HL-60 (cell line): Measurements from ENCODE around the gene SAMD9L.

Experiments
- DNase-seq, 2 experiments: peaks; one replicate each; pipeline ENCODE4 v3.0.0-alpha.2; 2010 to 2020; ENCODE audit warnings: low read depth in 1 of 2, low spot score in 1 of 2
- H3K27ac ChIP-seq: fragments of 250-450 bp; sonication (Bioruptor Pico); replicated peaks from 2 replicates; pipeline ENCODE4 v1.5.1; 2020; ENCODE audit warnings: mild to moderate bottlenecking, moderate library complexity
- H3K27me3 ChIP-seq: fragments of 250-450 bp; sonication (Bioruptor Pico); 2 replicates; pipeline ENCODE4 v1.5.1; 2021; ENCODE audit warnings: mild to moderate bottlenecking, moderate library complexity; ENCODE audit not compliant: insufficient read depth, poor library complexity, severe bottlenecking
- H3K4me3 ChIP-seq: replicated peaks from 2 replicates; pipeline ENCODE4 v1.5.1; 2011; ENCODE audit warnings: mild to moderate bottlenecking, control low read depth, low read length; ENCODE audit not compliant: insufficient read depth
- GABPA ChIP-seq: IDR thresholded peaks from 2 replicates; pipeline ENCODE4 v1.6.1; 2012; ENCODE audit warnings: low read depth
- TF ChIP-seq, protein P1 (sequence below): IDR thresholded peaks from one replicate; pipeline ENCODE4 v1.5.1; 2011; ENCODE audit warnings: low read length, control low read depth, inconsistent platforms; ENCODE audit not compliant: insufficient read depth

The SAMD9L gene

GRCh38 chr7:93092757-93093370 is 55.3 kb downstream of the SAMD9L start:
- TF ChIP-seq GABPA, result no peak
- TF ChIP-seq, protein P1, sequence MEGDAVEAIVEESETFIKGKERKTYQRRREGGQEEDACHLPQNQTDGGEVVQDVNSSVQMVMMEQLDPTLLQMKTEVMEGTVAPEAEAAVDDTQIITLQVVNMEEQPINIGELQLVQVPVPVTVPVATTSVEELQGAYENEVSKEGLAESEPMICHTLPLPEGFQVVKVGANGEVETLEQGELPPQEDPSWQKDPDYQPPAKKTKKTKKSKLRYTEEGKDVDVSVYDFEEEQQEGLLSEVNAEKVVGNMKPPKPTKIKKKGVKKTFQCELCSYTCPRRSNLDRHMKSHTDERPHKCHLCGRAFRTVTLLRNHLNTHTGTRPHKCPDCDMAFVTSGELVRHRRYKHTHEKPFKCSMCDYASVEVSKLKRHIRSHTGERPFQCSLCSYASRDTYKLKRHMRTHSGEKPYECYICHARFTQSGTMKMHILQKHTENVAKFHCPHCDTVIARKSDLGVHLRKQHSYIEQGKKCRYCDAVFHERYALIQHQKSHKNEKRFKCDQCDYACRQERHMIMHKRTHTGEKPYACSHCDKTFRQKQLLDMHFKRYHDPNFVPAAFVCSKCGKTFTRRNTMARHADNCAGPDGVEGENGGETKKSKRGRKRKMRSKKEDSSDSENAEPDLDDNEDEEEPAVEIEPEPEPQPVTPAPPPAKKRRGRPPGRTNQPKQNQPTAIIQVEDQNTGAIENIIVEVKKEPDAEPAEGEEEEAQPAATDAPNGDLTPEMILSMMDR, result peak; percentile 45
- H3K27me3 ChIP-seq, result peaks cover 2% of the 10 kb centered on the region
- H3K27ac ChIP-seq, result no peak overlapping the region
- DNase-seq, result peak; percentile 2 to 21
- no peak overlapping the region for H3K4me3 ChIP-seq
